HepG2 (cell line): ENCODE measurements around the gene YTHDF1.

Experiments
- CHCHD3 ChIP-seq: sonication (generic); formaldehyde crosslinking; IDR thresholded peaks from 2 replicates; pipeline ENCODE4 v1.8.0; 2022; ENCODE audit warnings: mild to moderate bottlenecking, missing genetic modification reagents, moderate library complexity
- EP300 ChIP-seq, 3 experiments: sonication (generic) in 1 of 3; formaldehyde crosslinking in 1 of 3; IDR thresholded peaks; 2 replicates each; pipeline versions ENCODE4 v1.5.1 to v1.6.1; 2011 to 2020; ENCODE audit warnings: low read depth in 2 of 3, low read length in 2 of 3, borderline replicate concordance in 1 of 3, improper control_type of control experiment in 1 of 3, mild to moderate bottlenecking in 1 of 3, missing genetic modification reagents in 1 of 3, moderate library complexity in 1 of 3
- EZH2 ChIP-seq: conservative IDR thresholded peaks from 2 replicates; pipeline ENCODE4 v1.6.1; 2012; ENCODE audit warnings: mild to moderate bottlenecking, low read depth, low read length, moderate library complexity
- POLR2A ChIP-seq, 2 experiments: IDR thresholded peaks; 2 replicates each; pipeline ENCODE4 v1.6.1; 2011; ENCODE audit warnings: low read depth in 2 of 2, low read length in 2 of 2, mild to moderate bottlenecking in 1 of 2, moderate library complexity in 1 of 2; ENCODE audit not compliant: insufficient read depth in 1 of 2
- WIZ ChIP-seq: sonication (generic); formaldehyde crosslinking; IDR thresholded peaks from 2 replicates; pipeline ENCODE4 v1.5.1; 2020; ENCODE audit warnings: mild to moderate bottlenecking, missing genetic modification reagents
- ZBTB8A ChIP-seq: sonication (generic); formaldehyde crosslinking; IDR thresholded peaks from 2 replicates; pipeline ENCODE4 v1.4.0; 2020; ENCODE audit warnings: mild to moderate bottlenecking, low read depth, missing genetic modification reagents, borderline replicate concordance
- ZNF704 ChIP-seq: sonication (generic); formaldehyde crosslinking; IDR thresholded peaks from 2 replicates; pipeline ENCODE4 v1.8.1; 2023; ENCODE audit warnings: mild to moderate bottlenecking, inconsistent platforms, moderate library complexity, missing genetic modification reagents, borderline replicate concordance
- ZZZ3 ChIP-seq: sonication (generic); formaldehyde crosslinking; IDR thresholded peaks from 2 replicates; pipeline ENCODE4 v1.4.0; 2020; ENCODE audit warnings: missing genetic modification reagents, mild to moderate bottlenecking, borderline replicate concordance

GRCh38 chr20:63212393-63212730, 3.6 kb downstream of the YTHDF1 start:
- no peak for TF ChIP-seq EZH2
- TF ChIP-seq WIZ (CRISPR knock-in tag): no peak
- TF ChIP-seq ZBTB8A (CRISPR knock-in tag): no peak
- TF ChIP-seq ZNF704 (CRISPR knock-in tag): no peak
- no peak for TF ChIP-seq CHCHD3 (CRISPR knock-in tag)
- TF ChIP-seq ZZZ3: no peak
- no peak for TF ChIP-seq POLR2A (IDR thresholded peaks at IDR 0.05; ENCODE audit: insufficient read depth in 1 of 2, low read depth in 2 of 2, low read length in 2 of 2)
- TF ChIP-seq EP300 (IDR thresholded peaks at IDR 0.05; ENCODE audit: low read depth in 2 of 2, low read length in 2 of 2): no peak
- no peak for TF ChIP-seq EP300 (CRISPR knock-in tag; IDR thresholded peaks at IDR 0.05; ENCODE audit: borderline replicate concordance)
